ENCODE results near the gene EEF1AKMT1.
A peak's percentile ranks its signal among the peaks of the same experiment; 100 is the strongest.

Gene EEF1AKMT1, protein sequence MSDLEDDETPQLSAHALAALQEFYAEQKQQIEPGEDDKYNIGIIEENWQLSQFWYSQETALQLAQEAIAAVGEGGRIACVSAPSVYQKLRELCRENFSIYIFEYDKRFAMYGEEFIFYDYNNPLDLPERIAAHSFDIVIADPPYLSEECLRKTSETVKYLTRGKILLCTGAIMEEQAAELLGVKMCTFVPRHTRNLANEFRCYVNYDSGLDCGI

GRCh38 chr13:20773194-20774080, at the start of gene EEF1AKMT1:
EEF1AKMT1 (minus strand) TSS chr13:20773961; CDS start chr13:20757598, 16,363 bp downstream.
- DNase-seq (ENCODE audit: low read depth), result peak; percentile 92

DNA sequence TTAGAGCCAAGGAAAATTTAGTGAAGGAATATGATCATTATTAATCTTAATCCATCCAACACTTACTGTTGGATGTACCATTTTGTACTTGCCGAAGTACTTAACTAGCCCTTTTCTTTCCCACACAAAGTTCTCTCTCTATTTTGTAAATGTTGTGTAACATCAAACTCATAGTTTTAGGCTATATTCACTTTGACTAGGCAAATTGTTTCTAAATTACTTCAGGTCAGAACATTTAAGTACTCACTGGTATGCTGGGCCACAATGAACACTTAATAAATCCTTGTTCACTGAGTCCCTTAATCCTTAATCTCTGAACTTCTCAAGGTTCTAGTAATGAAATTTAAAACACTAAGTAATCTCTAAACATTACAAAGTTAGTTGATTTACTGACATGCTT, 49.3 kb upstream of the EEF1AKMT1 start:
- no peak for DNase-seq (ENCODE audit: low read depth)

- DNase-seq (ENCODE audit: low read depth), result no peak
Measured at GRCh38 chr13:20822406-20822805, 48.6 kb upstream of the EEF1AKMT1 start.

DNA sequence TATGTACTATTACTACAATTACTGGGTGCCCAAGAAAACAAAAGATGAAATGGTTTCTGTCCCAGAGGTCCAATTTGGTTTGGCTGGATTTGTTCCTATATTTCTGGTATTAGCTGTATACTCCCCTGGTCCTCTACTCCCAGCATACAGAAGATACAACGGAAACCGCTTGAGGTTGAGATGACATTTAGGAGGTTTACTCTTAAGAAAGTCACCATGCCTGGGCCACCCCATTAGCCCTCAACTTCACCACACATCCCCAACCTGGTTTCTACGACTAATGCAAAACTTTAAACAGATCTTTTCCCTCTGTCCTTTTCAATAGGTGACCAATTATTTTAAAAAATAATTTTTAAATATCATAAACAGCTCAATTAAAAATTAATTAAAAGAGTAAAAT, 46.0 kb upstream of the EEF1AKMT1 start:
- no peak for DNase-seq (ENCODE audit: low read depth)

- DNase-seq (ENCODE audit: low read depth), result no peak
Measured at GRCh38 chr13:20815464-20815863, 41.7 kb upstream of the EEF1AKMT1 start.

GRCh38 chr13:20814224-20814910, 40.6 kb upstream of the EEF1AKMT1 start:
- no peak for DNase-seq (ENCODE audit: low read depth)

DNA sequence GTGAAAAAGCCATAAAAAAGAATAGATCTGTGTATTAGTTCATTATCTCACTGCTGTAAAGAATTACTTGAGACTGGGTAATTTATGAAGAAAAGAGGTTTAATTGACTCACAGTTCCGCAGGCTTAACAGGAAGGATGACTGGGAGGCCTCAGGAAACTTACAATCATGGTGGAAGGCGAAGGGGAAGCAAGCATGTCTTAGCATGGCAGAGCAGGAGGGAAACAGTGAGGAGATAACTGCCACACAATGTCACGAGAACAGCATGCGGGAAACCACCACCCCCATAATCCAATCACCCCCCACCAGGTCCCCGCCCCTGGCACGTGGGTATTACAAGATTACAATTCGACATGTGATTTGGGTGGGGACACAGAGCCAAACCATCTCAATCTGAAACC, 39.1 kb upstream of the EEF1AKMT1 start:
- no peak for DNase-seq (ENCODE audit: low read depth)

- DNase-seq (ENCODE audit: low read depth), result no peak
Measured at GRCh38 chr13:20810808-20811207, 37.0 kb upstream of the EEF1AKMT1 start.

DNA sequence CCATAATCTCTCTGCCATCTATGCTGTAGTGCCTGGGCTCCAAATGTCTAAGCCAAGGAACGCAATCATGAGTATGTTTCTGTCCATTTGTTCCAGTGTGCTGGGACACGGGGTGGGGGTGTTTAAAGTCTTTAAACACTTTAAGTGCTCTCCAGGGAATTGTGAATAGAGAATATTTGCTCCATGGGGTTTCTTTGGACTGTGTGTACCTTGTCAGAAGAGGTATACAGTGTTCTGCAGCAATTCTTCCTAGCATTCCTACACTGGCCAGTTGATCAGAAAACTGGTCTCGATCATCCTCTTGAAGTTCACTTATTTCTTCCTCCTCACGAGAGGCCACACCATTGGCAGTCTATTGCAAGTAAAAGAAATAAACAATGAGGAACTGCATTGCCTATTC, 35.1 kb upstream of the EEF1AKMT1 start:
- no peak for DNase-seq (ENCODE audit: low read depth)

- no peak for DNase-seq (ENCODE audit: low read depth)
Measured at GRCh38 chr13:20803180-20803965, 29.6 kb upstream of the EEF1AKMT1 start.

GRCh38 chr13:20801707-20802106, 27.9 kb upstream of the EEF1AKMT1 start:
- no peak for DNase-seq (ENCODE audit: low read depth)

DNA sequence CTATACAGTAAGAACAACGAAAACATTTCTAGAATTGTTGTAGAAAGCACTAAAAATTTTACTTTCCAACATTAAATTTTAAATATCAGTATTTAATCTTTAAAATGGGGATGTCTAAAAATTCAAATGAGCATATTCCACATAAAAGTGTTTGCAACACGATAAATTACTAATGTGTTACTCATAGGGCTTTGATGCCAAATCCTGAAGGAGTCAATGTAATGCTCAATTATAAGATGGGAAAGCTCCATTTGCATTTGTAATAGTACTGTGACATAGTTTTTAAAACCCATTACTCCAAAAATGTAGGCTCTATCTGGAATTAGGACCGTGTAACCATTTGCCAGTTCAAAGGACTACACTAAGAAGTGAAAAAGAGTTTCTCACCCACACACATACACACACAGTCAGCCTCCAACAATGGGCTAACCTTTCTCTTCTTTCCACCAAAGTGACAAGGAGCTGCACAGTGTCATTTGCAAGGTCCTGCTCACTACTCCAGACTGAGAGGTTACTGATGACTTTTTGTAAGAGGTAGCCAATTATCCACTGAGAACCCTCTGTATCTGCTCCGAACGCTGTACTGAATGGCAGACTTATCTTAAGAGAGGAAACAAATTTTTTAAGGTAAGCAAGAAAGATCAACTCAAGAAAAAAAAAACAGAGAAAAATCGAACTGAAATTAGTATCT, 26.1 kb upstream of the EEF1AKMT1 start:
- no peak for DNase-seq (ENCODE audit: low read depth)

DNA sequence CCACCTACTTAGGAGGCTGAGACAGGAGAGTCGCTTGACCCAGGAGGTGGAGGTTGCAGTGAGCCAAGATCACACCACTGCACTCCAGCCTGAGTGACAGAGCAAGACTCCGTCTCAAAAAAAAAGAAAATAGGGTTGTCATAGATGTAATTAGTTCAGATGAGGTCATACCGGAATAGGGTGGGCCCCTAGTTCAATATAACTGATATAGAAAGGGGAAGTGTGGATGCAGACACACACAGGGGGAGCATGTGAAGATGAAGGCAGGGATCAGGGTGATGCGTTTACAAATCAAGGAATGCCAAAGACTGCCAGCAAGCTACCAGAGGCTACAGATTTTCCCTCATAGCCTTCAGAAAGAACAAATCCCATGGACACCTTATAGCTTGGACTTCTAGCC, 24.3 kb upstream of the EEF1AKMT1 start:
- no peak for DNase-seq (ENCODE audit: low read depth)

GRCh38 chr13:20796791-20797508, 23.2 kb upstream of the EEF1AKMT1 start:
- no peak for DNase-seq (ENCODE audit: low read depth)

DNA sequence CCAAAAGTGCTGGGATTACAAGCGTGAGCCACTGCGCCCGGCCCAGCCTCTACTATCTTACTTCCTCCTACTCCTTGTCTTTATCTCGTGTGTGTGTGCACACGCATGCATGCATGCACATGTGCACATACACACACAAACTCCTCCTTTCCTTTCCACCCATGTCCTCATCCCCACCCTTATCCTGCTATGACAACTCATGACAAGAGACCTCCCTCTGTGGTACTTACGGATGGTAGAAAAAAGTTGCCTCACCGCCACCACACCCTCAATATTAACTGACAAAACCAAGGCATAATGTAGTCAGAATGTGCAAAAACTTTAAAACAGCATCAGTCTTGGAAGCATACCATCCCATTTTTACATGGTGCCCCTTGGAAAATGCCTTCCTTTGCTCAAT, 15.9 kb upstream of the EEF1AKMT1 start:
- DNase-seq (ENCODE audit: low read depth), result no peak

- DNase-seq (ENCODE audit: low read depth), result no peak
Measured at GRCh38 chr13:20788312-20788711, 14.6 kb upstream of the EEF1AKMT1 start.

GRCh38 chr13:20787180-20787579, 13.4 kb upstream of the EEF1AKMT1 start:
- DNase-seq (ENCODE audit: low read depth), result no peak

DNA sequence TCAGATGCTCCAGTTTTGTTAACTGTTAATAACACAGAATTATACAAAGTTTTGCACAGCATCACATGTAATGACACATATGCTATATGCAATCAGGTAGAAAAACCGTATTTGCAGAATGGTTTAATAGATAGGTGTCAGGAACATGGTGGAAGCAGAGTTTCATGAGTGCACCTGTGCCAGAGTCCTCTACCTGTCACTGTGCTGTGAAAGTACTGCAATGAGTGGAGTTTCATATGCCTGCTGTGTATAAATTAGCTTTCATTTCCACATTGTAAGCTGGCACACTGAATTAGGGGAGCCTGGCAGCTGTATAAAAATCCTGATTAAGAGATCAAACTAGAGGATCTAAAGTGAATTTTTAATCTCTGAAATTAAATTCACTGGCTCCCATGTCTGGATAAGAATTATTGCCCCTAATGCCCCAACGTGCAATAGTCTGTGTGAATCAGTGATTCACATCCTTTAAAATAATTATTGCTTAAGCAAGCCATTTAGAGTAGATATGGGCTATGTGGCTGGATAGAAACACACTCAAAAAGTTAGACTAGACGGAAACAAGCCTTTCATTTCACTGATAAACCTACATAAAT, 8.5 kb upstream of the EEF1AKMT1 start:
- DNase-seq (ENCODE audit: low read depth), result no peak

DNA sequence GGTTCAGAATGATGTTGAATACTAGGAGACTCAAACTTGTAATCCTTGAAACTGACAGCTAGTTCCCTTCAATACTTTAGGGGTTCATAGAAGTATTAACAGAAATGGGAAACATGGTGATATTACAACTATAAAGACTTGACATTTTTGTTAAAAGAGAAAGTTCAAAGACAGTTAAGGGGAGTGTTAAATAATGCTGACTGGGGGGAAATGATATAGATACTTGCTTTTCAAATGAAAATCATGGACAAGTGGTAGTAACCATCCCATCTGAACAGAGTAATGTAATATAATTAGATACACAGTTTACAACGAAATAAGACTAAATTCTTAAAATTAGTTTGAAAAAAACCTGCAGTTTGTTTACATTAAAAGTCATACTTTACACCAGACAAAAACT, 6.6 kb upstream of the EEF1AKMT1 start:
- no peak for DNase-seq (ENCODE audit: low read depth)

GRCh38 chr13:20779405-20779804, 5.6 kb upstream of the EEF1AKMT1 start:
- no peak for DNase-seq (ENCODE audit: low read depth)

All from activated T-helper 9 cell treated with anti-CD3 and anti-CD28 coated beads, Interleukin-2, amount 50 U/mL, for 16 hours (primary cell).